BJ (cell line): Measurements from ENCODE around the gene PTF1A. TPM values are rescaled to one million over a fixed set of nuclear protein-coding genes. Genes with fewer than 3 reads are reported as not detected.

ENCODE experiments used
- CTCF ChIA-PET: fragments of 350-600 bp; formaldehyde crosslinking; extraction: SDS; loops from one replicate; lab custom pipeline; 2021; ENCODE audit warnings: antibody characterized with exemption, inconsistent platforms; lab: Yijun Ruan, JAX
- POLR2A ChIA-PET: fragments of 300-600 bp; sonication (Branson Sonifier 250); formaldehyde crosslinking; extraction: SDS; loops from one replicate; lab custom pipeline; 2021; ENCODE audit warnings: antibody characterized with exemption; lab: Charles Lee
- DNase-seq: peaks from one replicate; pipeline ENCODE4 v3.0.0-alpha.2; 2011; ENCODE audit warnings: low read depth
- H3K27me3 ChIP-seq: 2 replicates; pipeline ENCODE4 v1.6.0; 2011; ENCODE audit warnings: low read length; ENCODE audit not compliant: control insufficient read depth, insufficient read depth
- H3K36me3 ChIP-seq: 2 replicates; pipeline ENCODE4 v1.5.1; 2011; ENCODE audit warnings: low read length; ENCODE audit not compliant: control insufficient read depth, insufficient read depth
- H3K4me3 ChIP-seq: 2 replicates; pipeline ENCODE4 v1.5.1; 2011; ENCODE audit warnings: low read depth, mild to moderate bottlenecking, control low read depth, low read length
- CTCF ChIP-seq: IDR thresholded peaks from 2 replicates; pipeline ENCODE4 v1.5.1; 2011; ENCODE audit warnings: low read depth, mild to moderate bottlenecking, control low read depth, inconsistent platforms, low read length, moderate library complexity; ENCODE audit not compliant: insufficient read depth
- polyA plus RNA-seq: library from polyadenylated mRNA; depleted of rRNA; stranded (reverse); fragments of >200 nt; gene quantifications from 2 replicates; pipeline ENCODE4 v1.2.3, GENCODE V29; 2011

PTF1A gene
- polyA plus RNA-seq, 1 experiment: not detected

GRCh38 chr10:23150610-23151009 lies 41.5 kb upstream of the PTF1A start:
- Histone ChIP-seq H3K36me3 (no peaks in the 10 kb centered on the region), H3K4me3 (no peak overlapping the region), H3K27me3 (no peaks in the 10 kb centered on the region; the same call in 1 of the 2 replicates)
- POLR2A ChIA-PET: no interaction called here
- no peak for DNase-seq
- CTCF ChIA-PET: no interaction called here
- no peak for TF ChIP-seq CTCF

- Histone ChIP-seq H3K27me3 (no peaks in the 10 kb centered on the region; the same call in 1 of the 2 replicates), H3K36me3 (no peaks in the 10 kb centered on the region), H3K4me3 (no peak overlapping the region)
- ChIA-PET POLR2A (no interaction called here), CTCF (no interaction called here)
- no peak for DNase-seq
- no peak for TF ChIP-seq CTCF
Observed at GRCh38 chr10:23151071-23151470, 41.0 kb upstream of the PTF1A start.

- H3K27me3 ChIP-seq: no peaks in the 10 kb centered on the region; the same call in 1 of the 2 replicates
- ChIA-PET POLR2A (no interaction called here), CTCF (no interaction called here)
- no peak overlapping the region for H3K4me3 ChIP-seq
- TF ChIP-seq CTCF: no peak
- no peak for DNase-seq
- no peaks in the 10 kb centered on the region for H3K36me3 ChIP-seq
Observed at GRCh38 chr10:23155169-23155568, 36.9 kb upstream of the PTF1A start.

- POLR2A ChIA-PET: no interaction called here
- DNase-seq: no peak
- CTCF ChIA-PET: interaction anchor here (1.2 to 3.7 kb wide), 6 partner anchors 12 to 554 kb away, joined by 3 to 32 read pairs (median 9); no protein-coding TSS in a partner anchor
Observed at GRCh38 chr10:23156447-23157150, 35.5 kb upstream of the PTF1A start.

More at GRCh38 chr10:23156447-23157150, 35.5 kb upstream of the PTF1A start:
- TF ChIP-seq CTCF: no peak
- Histone ChIP-seq H3K4me3 (no peak overlapping the region), H3K27me3 (peaks cover 2% of the 10 kb centered on the region; the same call in 1 of the 2 replicates), H3K36me3 (no peaks in the 10 kb centered on the region)
